ENCODE data around the gene SPATA24. TPM values are rescaled to one million over a fixed set of nuclear protein-coding genes. Genes with fewer than 3 reads are reported as not detected.

SPATA24 gene
- total and polyA plus RNA-seq, 8 donors, result 3.6 to 10.3 (median 8.4) TPM

DNA sequence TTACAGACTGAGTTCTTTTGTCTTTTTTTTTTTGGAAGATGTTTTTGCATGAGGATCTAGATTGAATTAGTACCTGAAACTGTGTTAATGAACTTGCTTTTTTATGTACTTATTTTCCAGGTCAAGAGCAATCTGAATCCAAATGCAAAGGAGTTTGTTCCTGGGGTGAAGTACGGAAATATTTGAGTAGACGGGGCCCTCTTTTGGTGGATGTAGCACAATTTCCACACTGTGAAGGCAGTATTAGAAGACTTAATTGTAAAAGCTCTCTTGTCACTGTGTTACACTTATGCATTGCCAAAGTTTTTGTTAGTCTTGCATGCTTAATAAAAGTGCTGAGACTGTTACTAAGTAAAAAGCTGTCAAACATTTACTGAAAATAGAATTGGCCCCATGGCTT is 35.3 kb downstream of the SPATA24 start:
- TF ChIP-seq, protein P1, sequence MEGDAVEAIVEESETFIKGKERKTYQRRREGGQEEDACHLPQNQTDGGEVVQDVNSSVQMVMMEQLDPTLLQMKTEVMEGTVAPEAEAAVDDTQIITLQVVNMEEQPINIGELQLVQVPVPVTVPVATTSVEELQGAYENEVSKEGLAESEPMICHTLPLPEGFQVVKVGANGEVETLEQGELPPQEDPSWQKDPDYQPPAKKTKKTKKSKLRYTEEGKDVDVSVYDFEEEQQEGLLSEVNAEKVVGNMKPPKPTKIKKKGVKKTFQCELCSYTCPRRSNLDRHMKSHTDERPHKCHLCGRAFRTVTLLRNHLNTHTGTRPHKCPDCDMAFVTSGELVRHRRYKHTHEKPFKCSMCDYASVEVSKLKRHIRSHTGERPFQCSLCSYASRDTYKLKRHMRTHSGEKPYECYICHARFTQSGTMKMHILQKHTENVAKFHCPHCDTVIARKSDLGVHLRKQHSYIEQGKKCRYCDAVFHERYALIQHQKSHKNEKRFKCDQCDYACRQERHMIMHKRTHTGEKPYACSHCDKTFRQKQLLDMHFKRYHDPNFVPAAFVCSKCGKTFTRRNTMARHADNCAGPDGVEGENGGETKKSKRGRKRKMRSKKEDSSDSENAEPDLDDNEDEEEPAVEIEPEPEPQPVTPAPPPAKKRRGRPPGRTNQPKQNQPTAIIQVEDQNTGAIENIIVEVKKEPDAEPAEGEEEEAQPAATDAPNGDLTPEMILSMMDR (IDR thresholded peaks at IDR 0.05), result no peak
- Histone ChIP-seq H3K4me3 (no peak overlapping the region), H3K9me3 (no peaks in the 10 kb centered on the region), H3K27ac (no peak overlapping the region), H3K4me1 (no peaks in the 10 kb centered on the region), H3K27me3 (no peaks in the 10 kb centered on the region), H3K36me3 (peaks cover 3 to 97% of the 10 kb centered on the region in 2 donors)
- intact Hi-C loops (cut with DNase I), result no loop called here
- ATAC-seq (no peak), DNase-seq (no peak)

DNA sequence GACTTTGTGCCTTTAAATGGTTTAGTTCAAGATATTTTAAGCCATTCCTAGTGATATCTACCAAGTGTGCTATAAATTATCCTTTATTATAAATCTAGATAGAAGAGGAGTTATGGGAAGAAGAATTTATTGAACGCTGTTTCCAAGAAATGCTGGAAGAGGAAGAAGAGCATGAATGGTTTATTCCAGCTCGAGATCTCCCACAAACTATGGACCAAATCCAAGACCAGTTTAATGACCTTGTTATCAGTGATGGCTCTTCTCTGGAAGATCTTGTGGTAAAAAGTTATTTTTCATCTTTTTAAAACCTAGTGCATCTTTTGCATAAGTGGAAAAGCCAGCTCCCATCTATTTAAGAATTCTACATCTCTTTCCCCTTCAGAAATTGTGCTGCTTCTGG is 39.4 kb downstream of the SPATA24 start:
- TF ChIP-seq, protein P1 (IDR thresholded peaks at IDR 0.05), result no peak
- ATAC-seq, result no peak
- no peak for DNase-seq
- no peaks in the 10 kb centered on the region for H3K27me3 ChIP-seq
- no peak overlapping the region for H3K4me3 ChIP-seq
- H3K36me3 ChIP-seq, result peaks cover 3 to 69% of the 10 kb centered on the region in 2 donors
- no peak overlapping the region for H3K27ac ChIP-seq
- intact Hi-C loops (cut with DNase I), result no loop called here
- H3K9me3 ChIP-seq, result no peaks in the 10 kb centered on the region
- no peaks in the 10 kb centered on the region for H3K4me1 ChIP-seq

DNA sequence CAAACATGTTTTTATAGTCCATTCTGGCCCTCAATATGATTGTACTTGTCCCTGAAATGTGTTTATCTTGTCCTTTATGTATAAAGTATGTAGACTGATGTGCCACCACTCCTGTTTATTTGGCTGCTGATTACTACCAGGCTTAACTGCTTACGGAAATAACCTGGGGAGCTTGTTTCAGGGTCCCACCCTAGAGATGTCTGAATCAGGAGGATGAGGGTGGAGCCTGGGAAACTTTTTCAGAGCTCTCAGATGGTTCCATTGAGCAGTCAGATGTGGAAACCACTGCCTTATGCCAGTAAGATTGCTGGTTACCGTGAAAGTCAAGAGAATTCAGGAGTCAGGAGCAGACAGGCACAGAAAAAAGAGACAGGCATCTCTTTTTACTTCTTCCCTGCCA is 40.0 kb downstream of the SPATA24 start:
- no peak overlapping the region for H3K4me3 ChIP-seq
- H3K9me3 ChIP-seq, result no peaks in the 10 kb centered on the region
- no peak for DNase-seq
- intact Hi-C loops (cut with DNase I), result no loop called here
- H3K27me3 ChIP-seq, result no peaks in the 10 kb centered on the region
- H3K36me3 ChIP-seq, result peaks cover 3 to 69% of the 10 kb centered on the region in 2 donors
- TF ChIP-seq, protein P1 (IDR thresholded peaks at IDR 0.05), result no peak
- H3K27ac ChIP-seq, result no peak overlapping the region
- no peak for ATAC-seq
- no peaks in the 10 kb centered on the region for H3K4me1 ChIP-seq

DNA sequence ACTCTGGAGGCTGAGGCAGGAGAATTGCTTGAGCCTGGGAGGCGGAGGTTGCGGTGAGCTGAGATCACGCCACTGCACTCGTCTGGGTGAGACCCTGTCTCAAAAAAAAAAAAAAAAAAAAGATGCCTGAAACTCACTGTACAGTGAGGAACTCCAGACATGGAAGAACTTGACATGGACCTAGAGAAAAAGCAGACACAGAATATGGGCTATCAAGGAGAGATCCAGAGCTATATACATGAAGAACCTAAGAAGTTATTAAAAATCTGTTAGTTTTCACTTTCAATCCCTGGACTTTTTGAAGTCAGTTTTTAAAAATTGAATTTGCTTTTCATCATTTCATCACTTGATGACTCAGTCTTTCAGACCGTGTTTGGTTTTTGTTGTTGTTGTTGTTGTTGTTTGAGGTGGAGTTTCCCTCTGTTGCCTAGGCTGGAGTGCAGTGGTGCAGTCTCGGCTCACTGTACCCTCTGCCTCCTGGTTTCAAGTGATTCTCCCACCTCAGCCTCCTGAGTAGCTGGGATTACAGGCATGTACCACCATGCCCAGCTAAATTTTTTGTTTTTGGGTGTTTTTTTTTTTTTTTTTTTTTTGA is 42.0 kb downstream of the SPATA24 start:
- no peak for DNase-seq
- no peak overlapping the region for H3K27ac ChIP-seq

DNA sequence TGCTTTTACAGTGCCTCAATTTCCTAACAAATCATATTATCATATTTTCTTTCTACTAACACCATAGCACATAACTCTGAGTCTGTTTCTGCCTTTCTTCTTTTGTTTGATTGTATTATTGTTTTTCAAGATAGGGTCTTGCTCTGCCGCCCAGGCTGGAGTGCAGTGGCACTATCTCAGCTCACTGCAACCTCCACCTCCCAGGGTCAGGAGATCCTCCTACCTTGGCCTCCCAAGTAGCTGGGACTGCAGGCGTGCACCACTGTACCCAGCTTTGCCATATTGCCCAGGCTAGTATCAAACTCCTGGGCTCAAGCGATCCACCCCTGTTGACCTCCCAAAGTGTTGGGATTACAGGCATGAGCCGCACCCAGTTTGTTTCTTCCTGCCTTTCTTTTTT is 43.5 kb downstream of the SPATA24 start:
- Histone ChIP-seq H3K9me3 (no peaks in the 10 kb centered on the region), H3K36me3 (peaks cover 0 to 36% of the 10 kb centered on the region in 2 donors), H3K27ac (no peak overlapping the region), H3K4me3 (no peak overlapping the region), H3K4me1 (no peaks in the 10 kb centered on the region), H3K27me3 (no peaks in the 10 kb centered on the region)
- TF ChIP-seq, protein P1 (IDR thresholded peaks at IDR 0.05), result no peak
- DNase-seq, result no peak
- ATAC-seq, result no peak
- intact Hi-C loops (cut with DNase I), result no loop called here

More for the DNA sequence above, 42.0 kb downstream of the SPATA24 start:
- Histone ChIP-seq H3K36me3 (peaks cover 3 to 51% of the 10 kb centered on the region in 2 donors), H3K4me3 (no peak overlapping the region), H3K9me3 (no peaks in the 10 kb centered on the region), H3K27me3 (no peaks in the 10 kb centered on the region), H3K4me1 (no peaks in the 10 kb centered on the region)
- ATAC-seq, result no peak
- intact Hi-C loops (cut with DNase I), result no loop called here
- TF ChIP-seq, protein P1 (IDR thresholded peaks at IDR 0.05), result no peak

All from left lung (tissue), 10 donors.